ENCODE results near the gene ARVCF. TPM values are rescaled to one million over a fixed set of nuclear protein-coding genes. Genes with fewer than 3 reads are reported as not detected.

Gene ARVCF
- total RNA-seq, 2 donors from 2014 or later = 39.6 to 65.9 TPM

GRCh38 chr22:19965771-19966709 is 50.6 kb downstream of the ARVCF start:
- 77% methylated on average over 10 of the region's 10 CpGs for WGBS
- Histone ChIP-seq H3K27ac (no peak overlapping the region), H3K36me3 (peaks cover 3 to 11% of the 10 kb centered on the region in 2 donors), H3K27me3 (replicated peaks; ENCODE audit: insufficient read depth) (no peaks in the 10 kb centered on the region), H3K9me3 (no peaks in the 10 kb centered on the region), H3K4me3 (no peak overlapping the region), H3K4me1 (replicated peaks) (peaks cover 12% of the 10 kb centered on the region)
- TF ChIP-seq POLR2AphosphoS5 (IDR thresholded peaks at IDR 0.05) = no peak
- no peak for TF ChIP-seq POLR2A (IDR thresholded peaks at IDR 0.05)
- TF ChIP-seq, protein P1, sequence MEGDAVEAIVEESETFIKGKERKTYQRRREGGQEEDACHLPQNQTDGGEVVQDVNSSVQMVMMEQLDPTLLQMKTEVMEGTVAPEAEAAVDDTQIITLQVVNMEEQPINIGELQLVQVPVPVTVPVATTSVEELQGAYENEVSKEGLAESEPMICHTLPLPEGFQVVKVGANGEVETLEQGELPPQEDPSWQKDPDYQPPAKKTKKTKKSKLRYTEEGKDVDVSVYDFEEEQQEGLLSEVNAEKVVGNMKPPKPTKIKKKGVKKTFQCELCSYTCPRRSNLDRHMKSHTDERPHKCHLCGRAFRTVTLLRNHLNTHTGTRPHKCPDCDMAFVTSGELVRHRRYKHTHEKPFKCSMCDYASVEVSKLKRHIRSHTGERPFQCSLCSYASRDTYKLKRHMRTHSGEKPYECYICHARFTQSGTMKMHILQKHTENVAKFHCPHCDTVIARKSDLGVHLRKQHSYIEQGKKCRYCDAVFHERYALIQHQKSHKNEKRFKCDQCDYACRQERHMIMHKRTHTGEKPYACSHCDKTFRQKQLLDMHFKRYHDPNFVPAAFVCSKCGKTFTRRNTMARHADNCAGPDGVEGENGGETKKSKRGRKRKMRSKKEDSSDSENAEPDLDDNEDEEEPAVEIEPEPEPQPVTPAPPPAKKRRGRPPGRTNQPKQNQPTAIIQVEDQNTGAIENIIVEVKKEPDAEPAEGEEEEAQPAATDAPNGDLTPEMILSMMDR (IDR thresholded peaks at IDR 0.05) = peak in 1 of 4 experiments; percentile 15
- DNase-seq (ENCODE audit: low spot score) = no peak
- intact Hi-C loops (cut with DNase I) = no loop called here

DNA sequence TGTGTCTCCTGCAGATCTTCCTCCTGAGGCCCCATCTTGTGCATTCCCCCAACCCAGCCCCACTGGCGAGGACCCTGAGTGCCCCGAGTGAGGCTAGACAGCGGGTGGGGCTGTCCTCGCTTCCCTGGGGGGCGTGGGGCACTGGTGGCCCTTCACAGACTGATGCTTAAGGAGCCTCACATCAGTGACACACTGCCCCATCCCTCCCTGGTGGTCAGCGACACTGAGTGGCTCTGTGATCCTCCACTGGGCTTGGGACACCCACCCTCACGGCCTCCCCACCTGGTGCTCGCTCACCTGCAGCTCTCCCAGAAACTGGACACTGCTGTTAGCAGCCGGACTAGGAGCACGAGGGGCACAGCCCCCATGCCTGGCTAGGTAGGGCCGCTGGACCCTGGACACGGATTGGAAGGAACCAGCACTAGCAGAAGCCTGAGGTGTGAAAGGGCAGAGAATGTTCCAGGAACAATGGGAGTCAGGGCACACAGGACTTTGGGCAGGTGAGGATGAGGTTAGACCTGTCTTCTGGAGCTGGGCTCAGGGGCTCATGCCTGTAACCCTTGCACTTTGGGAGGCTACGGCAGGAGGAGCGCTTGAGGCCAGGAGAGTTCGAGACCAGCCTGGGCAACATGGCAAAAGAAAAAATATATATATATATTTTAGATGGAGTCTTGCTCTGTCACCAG is 51.8 kb downstream of the ARVCF start:
- TF ChIP-seq, protein P1 (IDR thresholded peaks at IDR 0.05) = no peak
- TF ChIP-seq POLR2A (IDR thresholded peaks at IDR 0.05) = no peak
- TF ChIP-seq POLR2AphosphoS5 (IDR thresholded peaks at IDR 0.05) = no peak
- no peak for DNase-seq (ENCODE audit: low spot score)
- H3K9me3 ChIP-seq = no peaks in the 10 kb centered on the region
- no peaks in the 10 kb centered on the region for H3K27me3 ChIP-seq (replicated peaks; ENCODE audit: insufficient read depth)
- peaks cover 15% of the 10 kb centered on the region for H3K4me1 ChIP-seq (replicated peaks)
- intact Hi-C loops (cut with DNase I) = no loop called here
- H3K4me3 ChIP-seq = no peak overlapping the region
- peaks cover 3 to 11% of the 10 kb centered on the region in 2 donors for H3K36me3 ChIP-seq
- WGBS = 87% methylated on average over 15 of the region's 15 CpGs
- peak overlapping the region in 1 of 2 donors; percentile 86 for H3K27ac ChIP-seq

DNA sequence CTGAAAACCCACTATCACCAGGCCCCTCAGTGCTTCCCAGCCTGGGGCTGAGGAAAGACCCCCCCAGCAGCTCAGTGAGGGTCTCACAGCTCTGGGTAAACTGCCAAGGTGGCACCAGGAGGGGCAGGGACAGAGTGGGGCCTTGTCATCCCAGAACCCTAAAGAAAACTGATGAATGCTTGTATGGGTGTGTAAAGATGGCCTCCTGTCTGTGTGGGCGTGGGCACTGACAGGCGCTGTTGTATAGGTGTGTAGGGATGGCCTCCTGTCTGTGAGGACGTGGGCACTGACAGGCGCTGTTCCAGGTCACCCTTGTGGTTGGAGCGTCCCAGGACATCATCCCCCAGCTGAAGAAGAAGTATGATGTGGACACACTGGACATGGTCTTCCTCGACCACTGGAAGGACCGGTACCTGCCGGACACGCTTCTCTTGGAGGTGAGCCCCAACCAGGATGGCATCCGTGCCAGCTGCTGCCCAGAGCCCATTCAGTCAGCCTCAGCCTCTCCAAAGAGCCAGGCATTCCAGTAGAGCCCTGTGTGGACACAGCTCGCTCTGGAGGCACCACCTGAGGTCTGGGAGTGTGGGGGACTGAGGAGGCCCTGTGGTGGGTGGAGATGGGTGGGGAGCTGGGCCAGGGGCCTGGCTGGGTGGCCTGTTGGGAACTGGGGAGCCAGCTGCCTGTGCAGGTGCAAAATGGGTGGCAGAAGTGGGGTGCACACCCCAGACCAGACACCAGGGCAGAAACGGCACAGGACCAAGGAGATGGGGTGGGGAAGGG is 52.6 kb downstream of the ARVCF start:
- 75% methylated on average over 12 of the region's 12 CpGs for WGBS
- peaks cover 16% of the 10 kb centered on the region for H3K4me1 ChIP-seq (replicated peaks)
- no peak for DNase-seq (ENCODE audit: low spot score)
- no peak for TF ChIP-seq POLR2A (IDR thresholded peaks at IDR 0.05)
- TF ChIP-seq, protein P1 (IDR thresholded peaks at IDR 0.05) = no peak
- no peak for TF ChIP-seq POLR2AphosphoS5 (IDR thresholded peaks at IDR 0.05)
- intact Hi-C loops (cut with DNase I) = no loop called here
- no peaks in the 10 kb centered on the region for H3K9me3 ChIP-seq
- peak overlapping the region; percentile 80 to 86 for H3K27ac ChIP-seq
- no peaks in the 10 kb centered on the region for H3K27me3 ChIP-seq (replicated peaks; ENCODE audit: insufficient read depth)
- peak overlapping the region in 1 of 2 donors; percentile 32 for H3K4me3 ChIP-seq
- peaks cover 3 to 11% of the 10 kb centered on the region in 2 donors for H3K36me3 ChIP-seq

GRCh38 chr22:19962909-19963806 is 53.5 kb downstream of the ARVCF start:
- Histone ChIP-seq H3K27ac (peak overlapping the region; percentile 80 to 86), H3K27me3 (replicated peaks; ENCODE audit: insufficient read depth) (no peaks in the 10 kb centered on the region), H3K36me3 (peaks cover 3 to 11% of the 10 kb centered on the region in 2 donors), H3K9me3 (no peaks in the 10 kb centered on the region), H3K4me3 (peak overlapping the region; percentile 16 to 32), H3K4me1 (replicated peaks) (peaks cover 16% of the 10 kb centered on the region)
- WGBS = 44% methylated on average over 30 of the region's 30 CpGs
- intact Hi-C loops (cut with DNase I) = no loop called here
- TF ChIP-seq POLR2A (IDR thresholded peaks at IDR 0.05) (peak; percentile 42), POLR2AphosphoS5 (IDR thresholded peaks at IDR 0.05) (peak; percentile 91)
- TF ChIP-seq, protein P1 (IDR thresholded peaks at IDR 0.05) = no peak
- peak; percentile 93 for DNase-seq (ENCODE audit: low spot score)
